ENCODE results near the gene ERBB4. TPM values are rescaled to one million over a fixed set of nuclear protein-coding genes. Genes with fewer than 3 reads are reported as not detected.

ERBB4 gene
- total and polyA plus RNA-seq, 2 of the 8 experiments (the other 6 are each of a cell fraction or from before 2014, with no cell fraction given): 0.34 to 1.3 TPM

DNA sequence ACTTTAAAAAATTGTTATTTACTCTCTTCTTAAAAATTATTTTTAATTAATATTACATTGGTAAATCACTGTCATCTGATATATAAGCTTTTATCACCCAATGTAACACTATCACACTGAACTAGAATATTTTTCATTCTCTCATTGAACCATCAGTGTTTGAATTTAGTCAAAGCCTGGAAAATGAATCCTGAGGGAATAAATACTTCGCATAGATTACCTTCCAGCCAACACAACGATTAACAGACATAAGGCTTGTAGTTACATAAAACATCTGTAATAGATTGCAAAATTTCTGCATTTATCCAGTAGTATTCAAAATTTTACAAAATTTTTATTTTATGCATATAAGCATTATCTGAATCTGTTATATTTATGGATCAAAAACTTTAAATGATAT, 314.9 kb downstream of the ERBB4 start:
- no peak overlapping the region for H2BK12ac ChIP-seq (ENCODE audit: low read depth, low read length)
- H2BK5ac ChIP-seq (ENCODE audit: low read depth, low read length): no peak overlapping the region
- 95% methylated on average over 2 of the region's 2 CpGs; no CpG with 5 or more reads in 1 of the 2 experiments for WGBS, 2 experiments (ENCODE audit: extremely low coverage in 1 of 2, insufficient coverage in 1 of 2, insufficient read length in 1 of 2, insufficient replicate concordance in 2 of 2, low coverage in 1 of 2, low lambda C conversion rate in 2 of 2, missing lambda C conversion rate in 1 of 2)
- no peak overlapping the region for H3K4me3 ChIP-seq (ENCODE audit: extremely low read depth in 1 of 4, insufficient read depth in 2 of 4, low read depth in 3 of 4, low read length in 4 of 4)
- H2AFZ ChIP-seq (ENCODE audit: low read length): no peak overlapping the region
- FAIRE-seq: no peak
- TF ChIP-seq JUND (IDR thresholded peaks at IDR 0.05; ENCODE audit: low read length) (no peak), SP2 (IDR thresholded peaks at IDR 0.05; ENCODE audit: low read length) (no peak), POLR2A (IDR thresholded peaks at IDR 0.05; ENCODE audit: control extremely low read depth in 1 of 2, low read depth in 2 of 2, low read length in 2 of 2) (no peak), BRCA1 (IDR thresholded peaks at IDR 0.05; ENCODE audit: low read depth, low read length) (no peak), GABPA (IDR thresholded peaks at IDR 0.05; ENCODE audit: borderline replicate concordance, insufficient read depth, low read length) (no peak), CHD1 (IDR thresholded peaks at IDR 0.05; ENCODE audit: low read depth, low read length) (no peak), NRF1 (IDR thresholded peaks at IDR 0.05; ENCODE audit: low read depth, low read length) (no peak), ZNF274 (IDR thresholded peaks at IDR 0.05; ENCODE audit: borderline replicate concordance, extremely low read depth, low read length) (no peak), EGR1 (IDR thresholded peaks at IDR 0.05; ENCODE audit: borderline replicate concordance, low read depth, low read length) (no peak), ASH2L (IDR thresholded peaks at IDR 0.05; ENCODE audit: low read length) (no peak), RNF2 (IDR thresholded peaks at IDR 0.05; ENCODE audit: borderline replicate concordance, low read depth, low read length, missing control alignments, poor library complexity, severe bottlenecking) (no peak)
- H3K14ac ChIP-seq (ENCODE audit: insufficient read length): no peak overlapping the region
- H3K9ac ChIP-seq (replicated peaks in 1 of 4; ENCODE audit: extremely low read depth in 1 of 4, low read depth in 3 of 4, low read length in 3 of 4): no peak overlapping the region
- no peaks in the 10 kb centered on the region for H3K27me3 ChIP-seq (replicated peaks in 1 of 4; ENCODE audit: control insufficient read depth in 3 of 4, extremely low read depth in 1 of 4, insufficient read depth in 3 of 4, low read length in 3 of 4)
- no peak overlapping the region for H3K4ac ChIP-seq (replicated peaks; ENCODE audit: insufficient read length, low read depth, low read length)
- no peak overlapping the region for H4K8ac ChIP-seq (ENCODE audit: extremely low read depth, insufficient read depth, low read length)
- no peaks in the 10 kb centered on the region for H3K9me3 ChIP-seq (ENCODE audit: insufficient read depth in 2 of 2, low read depth in 1 of 2, low read length in 1 of 2)
- DNase-seq (ENCODE audit: low read depth in 1 of 2, low spot score in 2 of 2): no peak
- ChIA-PET POLR2A (ENCODE audit: partially characterized antibody) (no interaction called here), CTCF (ENCODE audit: partially characterized antibody) (no interaction called here)
- H2BK15ac ChIP-seq (ENCODE audit: low read length): no peak overlapping the region
- H4K5ac ChIP-seq (ENCODE audit: insufficient read length, low read depth, low read length): no peak overlapping the region
- H3K79me1 ChIP-seq (ENCODE audit: low read depth, low read length): no peaks in the 10 kb centered on the region
- H3K79me2 ChIP-seq (ENCODE audit: control insufficient read depth in 1 of 2, insufficient read depth in 2 of 2, low read length in 2 of 2): no peaks in the 10 kb centered on the region
- H2BK20ac ChIP-seq (ENCODE audit: low read length): no peak overlapping the region
- no peak overlapping the region for H2AK5ac ChIP-seq (ENCODE audit: low read depth, low read length)
- H4K20me1 ChIP-seq (replicated peaks in 1 of 2; ENCODE audit: control insufficient read depth in 1 of 2, insufficient read depth in 2 of 2, low read length in 2 of 2): no peaks in the 10 kb centered on the region
- no peak overlapping the region for H3K27ac ChIP-seq (ENCODE audit: low read depth, low read length)
- no peaks in the 10 kb centered on the region for H3K4me1 ChIP-seq (replicated peaks in 1 of 4; ENCODE audit: control insufficient read depth in 3 of 4, insufficient read depth in 4 of 4, low read length in 3 of 4)
- H3K23ac ChIP-seq (ENCODE audit: insufficient read length): no peak overlapping the region
- no peak overlapping the region for H3K56ac ChIP-seq (replicated peaks; ENCODE audit: insufficient read length, low read depth, low read length)
- H3K18ac ChIP-seq (ENCODE audit: extremely low read depth, low read length): no peak overlapping the region
- no peak overlapping the region for H4K91ac ChIP-seq (replicated peaks; ENCODE audit: insufficient read length, low read length)
- no peaks in the 10 kb centered on the region for H3K23me2 ChIP-seq (ENCODE audit: low read depth, low read length)
- no peaks in the 10 kb centered on the region for H3K36me3 ChIP-seq (ENCODE audit: control insufficient read depth in 2 of 4, insufficient read depth in 4 of 4, low read length in 3 of 4)
- H2BK120ac ChIP-seq (replicated peaks; ENCODE audit: low read depth, low read length): no peak overlapping the region
- H3K4me2 ChIP-seq (ENCODE audit: insufficient read depth in 1 of 2, low read depth in 2 of 2, low read length in 2 of 2): no peak overlapping the region
